Measurements from ENCODE around the gene CDON. TPM values are rescaled to one million over a fixed set of nuclear protein-coding genes. Genes with fewer than 3 reads are reported as not detected.

CDON gene
- total RNA-seq, 1 donor, result 2.6 TPM

DNA sequence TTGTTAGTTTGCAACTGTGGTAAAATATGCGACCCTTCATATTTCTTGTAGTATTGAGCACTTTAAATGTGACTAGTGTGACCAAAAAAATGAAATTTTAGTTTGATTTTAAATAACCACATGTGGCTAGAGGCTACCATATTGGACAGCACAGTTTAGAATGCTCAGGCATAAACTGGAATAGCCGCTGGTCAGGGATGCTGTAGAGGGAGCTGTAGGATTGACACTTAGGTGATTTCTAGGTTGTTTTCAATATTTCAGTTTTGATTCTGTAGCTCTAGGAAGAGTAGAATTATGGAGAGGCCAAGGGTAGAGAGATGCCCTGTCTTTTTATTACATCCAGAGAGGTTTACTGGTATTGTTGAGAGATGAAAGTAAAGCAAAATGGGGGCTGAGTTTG lies 127.6 kb downstream of the CDON start:
- TF ChIP-seq, protein P1, sequence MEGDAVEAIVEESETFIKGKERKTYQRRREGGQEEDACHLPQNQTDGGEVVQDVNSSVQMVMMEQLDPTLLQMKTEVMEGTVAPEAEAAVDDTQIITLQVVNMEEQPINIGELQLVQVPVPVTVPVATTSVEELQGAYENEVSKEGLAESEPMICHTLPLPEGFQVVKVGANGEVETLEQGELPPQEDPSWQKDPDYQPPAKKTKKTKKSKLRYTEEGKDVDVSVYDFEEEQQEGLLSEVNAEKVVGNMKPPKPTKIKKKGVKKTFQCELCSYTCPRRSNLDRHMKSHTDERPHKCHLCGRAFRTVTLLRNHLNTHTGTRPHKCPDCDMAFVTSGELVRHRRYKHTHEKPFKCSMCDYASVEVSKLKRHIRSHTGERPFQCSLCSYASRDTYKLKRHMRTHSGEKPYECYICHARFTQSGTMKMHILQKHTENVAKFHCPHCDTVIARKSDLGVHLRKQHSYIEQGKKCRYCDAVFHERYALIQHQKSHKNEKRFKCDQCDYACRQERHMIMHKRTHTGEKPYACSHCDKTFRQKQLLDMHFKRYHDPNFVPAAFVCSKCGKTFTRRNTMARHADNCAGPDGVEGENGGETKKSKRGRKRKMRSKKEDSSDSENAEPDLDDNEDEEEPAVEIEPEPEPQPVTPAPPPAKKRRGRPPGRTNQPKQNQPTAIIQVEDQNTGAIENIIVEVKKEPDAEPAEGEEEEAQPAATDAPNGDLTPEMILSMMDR (IDR thresholded peaks at IDR 0.05; ENCODE audit: insufficient read depth, low read depth, low read length), result no peak
- DNase-seq (ENCODE audit: low read depth), result no peak
- H3K4me3 ChIP-seq (ENCODE audit: low read depth, low read length), result no peak overlapping the region

DNA sequence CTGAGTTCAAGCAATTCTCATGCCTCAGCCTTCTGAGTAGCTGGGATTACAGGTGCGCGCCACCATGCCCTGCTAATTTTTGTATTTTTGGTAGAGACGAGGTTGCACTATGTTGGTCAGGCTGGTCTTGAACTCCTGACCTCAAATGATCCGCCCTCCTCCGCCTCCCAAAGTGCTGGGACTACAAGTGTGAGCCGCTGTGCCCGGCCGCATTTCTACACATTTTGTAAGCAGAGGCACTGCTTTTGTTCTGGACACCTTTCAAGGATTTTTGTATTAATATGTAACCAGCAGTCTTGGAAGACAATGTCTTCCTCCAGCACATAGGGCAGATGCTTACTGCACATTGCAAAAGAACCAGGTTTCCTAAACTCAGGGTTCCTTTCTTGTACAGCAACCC lies 128.2 kb downstream of the CDON start:
- DNase-seq (ENCODE audit: low read depth), result no peak
- TF ChIP-seq, protein P1 (IDR thresholded peaks at IDR 0.05; ENCODE audit: insufficient read depth, low read depth, low read length), result no peak
- no peak overlapping the region for H3K4me3 ChIP-seq (ENCODE audit: low read depth, low read length)

DNA sequence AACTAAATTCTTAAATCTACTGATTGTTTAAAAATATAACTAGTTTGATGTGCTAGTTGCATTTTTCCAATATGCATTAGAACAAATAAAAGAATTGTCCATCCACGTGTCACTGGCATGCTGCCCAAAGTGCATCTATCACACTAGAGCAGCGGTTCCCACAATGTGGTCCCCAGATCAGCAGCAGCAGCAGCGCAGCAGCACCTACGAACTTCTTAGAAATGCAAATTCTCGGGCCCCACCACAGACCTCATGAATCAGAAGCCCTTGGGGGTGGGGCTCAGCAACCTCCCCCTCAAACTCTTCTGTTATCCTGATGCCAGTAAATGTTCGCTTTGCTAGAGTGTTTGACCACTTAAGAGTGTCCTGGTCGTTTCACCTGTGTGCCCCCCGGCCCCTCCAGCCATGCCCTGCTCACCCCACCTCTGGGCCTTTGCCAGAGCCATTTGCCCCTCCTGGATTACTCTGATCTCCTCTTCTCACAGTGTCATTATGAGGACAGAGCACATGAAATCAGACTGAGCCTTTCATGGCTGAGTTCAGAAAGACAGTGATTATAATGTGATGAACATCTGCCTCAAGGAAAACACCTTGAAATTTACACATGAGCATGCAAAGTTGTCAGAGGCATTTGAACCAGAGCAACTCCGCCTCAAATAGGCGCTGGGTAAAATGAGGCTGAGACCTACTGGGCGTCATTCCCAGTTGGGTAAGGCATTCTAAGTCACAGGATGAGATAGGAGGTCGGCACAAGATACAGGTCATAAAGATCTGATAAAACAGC lies 129.4 kb downstream of the CDON start:
- TF ChIP-seq, protein P1 (IDR thresholded peaks at IDR 0.05; ENCODE audit: insufficient read depth, low read depth, low read length), result no peak
- H3K4me3 ChIP-seq (ENCODE audit: low read depth, low read length), result no peak overlapping the region
- no peak for DNase-seq (ENCODE audit: low read depth)

DNA sequence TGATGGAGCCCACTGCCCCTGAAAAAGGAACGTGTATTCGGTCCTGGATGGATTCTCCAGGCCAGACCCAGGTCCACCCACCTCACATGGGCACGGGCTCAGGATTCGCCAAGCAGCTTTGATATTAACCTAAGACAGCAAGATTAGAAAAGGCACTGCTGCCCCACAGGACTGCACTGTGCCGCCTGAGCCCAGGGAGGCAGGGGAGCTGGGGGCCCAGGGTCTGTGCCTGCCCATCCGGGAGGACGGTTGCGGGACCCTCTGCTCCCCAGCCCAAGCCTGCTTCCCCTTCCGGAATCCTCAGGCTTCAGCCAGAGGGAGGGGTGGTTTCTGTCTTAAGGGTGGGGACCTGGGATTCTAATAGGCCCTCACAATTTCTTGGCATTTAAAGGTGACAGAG lies 130.4 kb downstream of the CDON start:
- TF ChIP-seq, protein P1 (IDR thresholded peaks at IDR 0.05; ENCODE audit: insufficient read depth, low read depth, low read length), result no peak
- DNase-seq (ENCODE audit: low read depth), result no peak
- no peak overlapping the region for H3K4me3 ChIP-seq (ENCODE audit: low read depth, low read length)

DNA sequence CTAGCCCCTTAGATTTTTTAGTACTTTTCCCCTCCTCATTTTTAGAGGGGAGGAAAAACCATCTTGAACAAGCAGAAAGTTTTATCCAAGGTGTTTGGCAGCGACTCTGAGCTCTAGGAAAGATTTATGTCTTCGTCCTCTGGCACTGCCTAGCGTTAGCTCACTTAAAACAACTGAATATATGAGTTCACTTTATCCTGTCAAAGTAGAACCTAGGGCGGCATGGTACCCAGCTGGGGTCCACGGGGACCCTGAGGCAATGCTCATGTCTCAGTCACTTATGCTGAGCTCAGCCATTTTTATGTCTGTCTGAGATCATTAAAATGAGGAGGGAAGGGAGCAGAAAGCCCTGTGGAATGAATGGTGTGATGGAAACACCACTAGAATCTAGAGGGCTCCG lies 131.0 kb downstream of the CDON start:
- H3K4me3 ChIP-seq (ENCODE audit: low read depth, low read length), result no peak overlapping the region
- TF ChIP-seq, protein P1 (IDR thresholded peaks at IDR 0.05; ENCODE audit: insufficient read depth, low read depth, low read length), result no peak
- no peak for DNase-seq (ENCODE audit: low read depth)

DNA sequence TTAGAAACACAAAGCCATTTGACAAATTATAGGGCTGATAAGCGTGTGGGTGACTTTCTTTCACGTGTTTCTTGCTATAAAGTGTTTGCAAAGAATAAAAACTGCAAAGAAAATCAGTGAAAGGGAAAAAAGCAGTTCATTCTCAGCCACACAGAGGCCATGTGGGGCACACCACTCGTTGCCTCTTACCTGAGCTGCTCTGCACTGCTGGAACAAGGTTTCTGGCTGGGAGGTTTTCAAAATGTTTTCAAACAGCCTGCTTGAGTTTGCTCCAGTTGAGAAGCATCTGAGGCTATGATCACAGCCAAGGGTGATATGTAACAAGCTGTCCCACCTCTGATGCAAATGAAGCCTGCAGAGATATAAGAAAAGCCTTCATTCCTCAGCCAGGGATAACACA lies 131.6 kb downstream of the CDON start:
- no peak for DNase-seq (ENCODE audit: low read depth)
- TF ChIP-seq, protein P1 (IDR thresholded peaks at IDR 0.05; ENCODE audit: insufficient read depth, low read depth, low read length), result no peak
- no peak overlapping the region for H3K4me3 ChIP-seq (ENCODE audit: low read depth, low read length)

DNA sequence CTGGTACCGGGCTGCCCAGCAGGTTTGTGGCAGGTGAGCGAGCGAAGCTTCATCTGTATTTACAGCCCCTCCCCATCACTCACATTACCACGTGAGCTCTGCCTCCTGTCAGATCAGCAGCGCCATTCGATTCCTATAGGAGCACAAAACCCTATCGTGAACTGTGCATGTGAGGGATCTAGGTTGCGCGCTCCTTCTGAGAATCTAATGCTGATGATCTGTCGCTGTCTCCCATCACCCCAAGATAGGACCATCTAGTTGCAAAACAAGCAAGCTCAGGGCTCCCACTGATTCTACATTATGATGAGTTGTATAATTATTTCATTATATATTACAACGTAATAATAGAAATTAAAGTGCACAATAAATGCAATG lies 132.6 kb downstream of the CDON start:
- no peak for DNase-seq (ENCODE audit: low read depth)
- TF ChIP-seq, protein P1 (IDR thresholded peaks at IDR 0.05; ENCODE audit: insufficient read depth, low read depth, low read length), result no peak
- no peak overlapping the region for H3K4me3 ChIP-seq (ENCODE audit: low read depth, low read length)
